Neural cell (in vitro differentiated cells): Measurements from ENCODE around the gene NPFFR1. TPM values are rescaled to one million over a fixed set of nuclear protein-coding genes. Genes with fewer than 3 reads are reported as not detected.

ENCODE experiments used
- H2AFZ ChIP-seq: fragments of 200-600, 300-800 bp; sonication (generic), shearing (Covaris generic); 2 replicates; pipeline ENCODE4 v1.6.0; 2014; ENCODE audit warnings: low read depth, mild to moderate bottlenecking, antibody characterized with exemption, low read length, moderate library complexity
- H3F3A ChIP-seq: fragments of 200-600 bp; shearing (Covaris generic); 2 replicates; pipeline ENCODE4 v1.6.1; 2016; ENCODE audit warnings: mild to moderate bottlenecking, moderate library complexity, mixed read lengths, antibody characterized with exemption, low read length; ENCODE audit not compliant: insufficient read depth, poor library complexity, severe bottlenecking
- H3K27ac ChIP-seq: fragments of 200-600, 300-800 bp; sonication (generic), shearing (Covaris generic); 2 replicates; pipeline ENCODE4 v1.5.1; 2014; ENCODE audit warnings: mild to moderate bottlenecking, low read length, moderate library complexity
- H3K27me3 ChIP-seq: fragments of 300-800, 200-600 bp; sonication (generic), shearing (Covaris generic); 2 replicates; pipeline ENCODE4 v1.6.0; 2014; ENCODE audit warnings: mild to moderate bottlenecking, low read depth, low read length, moderate library complexity; ENCODE audit not compliant: insufficient read depth
- H3K36me3 ChIP-seq: fragments of 300-800, 200-600 bp; sonication (generic), shearing (Covaris generic); 2 replicates; pipeline ENCODE4 v1.5.1; 2014; ENCODE audit warnings: mild to moderate bottlenecking, antibody characterized with exemption, low read length, moderate library complexity; ENCODE audit not compliant: insufficient read depth
- H3K4me2 ChIP-seq: fragments of 300-800, 200-600 bp; sonication (generic), shearing (Covaris generic); 2 replicates; pipeline ENCODE4 v1.6.0; 2014; ENCODE audit warnings: mild to moderate bottlenecking, low read length
- H3K4me3 ChIP-seq: fragments of 300-800, 200-600 bp; sonication (generic), shearing (Covaris generic); 2 replicates; pipeline ENCODE4 v1.5.1; 2014; ENCODE audit warnings: mild to moderate bottlenecking, low read length, moderate library complexity
- H3K79me2 ChIP-seq: fragments of 200-600 bp; shearing (Covaris generic); replicated peaks from 2 replicates; pipeline ENCODE4 v1.6.0; 2014; ENCODE audit warnings: mild to moderate bottlenecking, low read length, moderate library complexity; ENCODE audit not compliant: insufficient read depth
- H3K9ac ChIP-seq: fragments of 300-800, 200-600 bp; sonication (generic), shearing (Covaris generic); 2 replicates; pipeline ENCODE4 v1.6.1; 2016; ENCODE audit warnings: mild to moderate bottlenecking, low read length, mixed read lengths
- H3K9me2 ChIP-seq: fragments of 200-600 bp; shearing (Covaris generic); 2 replicates; pipeline ENCODE4 v1.6.1; 2016; ENCODE audit warnings: mild to moderate bottlenecking, low read length, mixed read lengths; ENCODE audit not compliant: insufficient read depth
- H3K9me3 ChIP-seq: fragments of 200-600, 300-800 bp; sonication (generic), shearing (Covaris generic); 2 replicates; pipeline ENCODE4 v1.6.1; 2016; ENCODE audit warnings: mild to moderate bottlenecking, mixed run types, low read length, moderate library complexity, mixed read lengths
- H4K20me1 ChIP-seq: fragments of 200-600 bp; shearing (Covaris generic); 2 replicates; pipeline ENCODE4 v1.6.1; 2016; ENCODE audit warnings: mild to moderate bottlenecking, mixed run types; ENCODE audit not compliant: insufficient read depth
- CTCF ChIP-seq: fragments of 450-650 bp; IDR thresholded peaks from 2 replicates; pipeline ENCODE4 v1.5.1; 2014; ENCODE audit warnings: antibody characterized with exemption, mild to moderate bottlenecking, moderate library complexity; ENCODE audit not compliant: poor library complexity, severe bottlenecking
- EP300 ChIP-seq: fragments of 450-650 bp; conservative IDR thresholded peaks from 2 replicates; pipeline ENCODE4 v1.6.1; 2014; ENCODE audit warnings: antibody characterized with exemption, mild to moderate bottlenecking, moderate library complexity; ENCODE audit not compliant: poor library complexity, severe bottlenecking
- EZH2 ChIP-seq: fragments of 200-600, 300-800 bp; shearing (Covaris generic), sonication (generic); IDR thresholded peaks from 2 replicates; pipeline ENCODE4 v1.6.1; 2014; ENCODE audit warnings: antibody characterized with exemption, low read length, borderline replicate concordance, mild to moderate bottlenecking; ENCODE audit not compliant: insufficient read depth, poor library complexity, severe bottlenecking
- MXI1 ChIP-seq: fragments of 450-650 bp; conservative IDR thresholded peaks from 2 replicates; pipeline ENCODE4 v1.6.1; 2014; ENCODE audit warnings: antibody characterized with exemption, mild to moderate bottlenecking; ENCODE audit not compliant: poor library complexity, severe bottlenecking
- POLR2AphosphoS5 ChIP-seq: IDR thresholded peaks from 2 replicates; pipeline ENCODE4 v1.6.1; 2012
- RAD21 ChIP-seq: fragments of 450-650 bp; conservative IDR thresholded peaks from 2 replicates; pipeline ENCODE4 v1.6.1; 2014; ENCODE audit warnings: antibody characterized with exemption, mild to moderate bottlenecking, moderate library complexity
- REST ChIP-seq: IDR thresholded peaks from 2 replicates; pipeline ENCODE4 v1.6.1; 2012; ENCODE audit warnings: borderline replicate concordance
- SMC3 ChIP-seq: fragments of 450-650 bp; conservative IDR thresholded peaks from 2 replicates; pipeline ENCODE4 v1.6.1; 2014; ENCODE audit warnings: antibody characterized with exemption, mild to moderate bottlenecking, moderate library complexity; ENCODE audit not compliant: poor library complexity
- TAF1 ChIP-seq: IDR thresholded peaks from 2 replicates; pipeline ENCODE4 v1.6.1; 2012; ENCODE audit warnings: low read depth
- polyA plus RNA-seq: library from polyadenylated mRNA; depleted of rRNA; stranded (reverse); fragments of >200 nt; gene quantifications from 2 replicates; pipeline ENCODE4 v1.2.3, GENCODE V29; 2014

Gene NPFFR1
- polyA plus RNA-seq, 1 donor from 2014 or later: 0.07 TPM

GRCh38 chr10:70324339-70324861, 40.6 kb upstream of the NPFFR1 start:
- H3F3A ChIP-seq: no peaks in the 10 kb centered on the region
- H4K20me1 ChIP-seq: no peaks in the 10 kb centered on the region
- no peak overlapping the region for H3K27ac ChIP-seq
- H3K27me3 ChIP-seq: no peaks in the 10 kb centered on the region
- H3K79me2 ChIP-seq: no peaks in the 10 kb centered on the region
- TF ChIP-seq EZH2 (no peak), REST (no peak), EP300 (no peak), TAF1 (no peak), MXI1 (no peak), RAD21 (no peak), POLR2AphosphoS5 (no peak), SMC3 (no peak), CTCF (no peak)
- no peaks in the 10 kb centered on the region for H3K36me3 ChIP-seq
- no peak overlapping the region for H3K4me2 ChIP-seq
- no peak overlapping the region for H3K9ac ChIP-seq
- no peak overlapping the region for H3K4me3 ChIP-seq
- no peaks in the 10 kb centered on the region for H3K9me3 ChIP-seq
- no peak overlapping the region for H2AFZ ChIP-seq
- H3K9me2 ChIP-seq: no peaks in the 10 kb centered on the region

GRCh38 chr10:70323697-70324338, 40.0 kb upstream of the NPFFR1 start:
- no peak overlapping the region for H3K27ac ChIP-seq
- no peak overlapping the region for H3K9ac ChIP-seq
- H3K9me2 ChIP-seq: no peaks in the 10 kb centered on the region
- no peaks in the 10 kb centered on the region for H3K36me3 ChIP-seq
- no peaks in the 10 kb centered on the region for H3K9me3 ChIP-seq
- H3F3A ChIP-seq: no peaks in the 10 kb centered on the region
- no peak overlapping the region for H3K4me3 ChIP-seq
- no peak overlapping the region for H2AFZ ChIP-seq
- no peak overlapping the region for H3K4me2 ChIP-seq
- no peaks in the 10 kb centered on the region for H4K20me1 ChIP-seq
- no peaks in the 10 kb centered on the region for H3K27me3 ChIP-seq
- no peak for TF ChIP-seq CTCF
- H3K79me2 ChIP-seq: no peaks in the 10 kb centered on the region
